GM18951 (cell line): ENCODE measurements around the gene EHD3.

Experiments
- POLR2A ChIP-seq: IDR thresholded peaks from 4 replicates; pipeline ENCODE4 v1.6.1; 2011; ENCODE audit warnings: mild to moderate bottlenecking; ENCODE audit not compliant: insufficient read length, insufficient read depth; ENCODE audit errors: extremely low read depth
- in situ Hi-C: fragments of 300-500 bp; cut with MboI; formaldehyde crosslinking; loops from one replicate; pipeline ENCODE4 v1.12.0; 2022; ENCODE audit warnings: low sequenced_read_pairs, mixed read lengths, inconsistent platforms; ENCODE audit not compliant: unreplicated experiment

EHD3 gene

DNA sequence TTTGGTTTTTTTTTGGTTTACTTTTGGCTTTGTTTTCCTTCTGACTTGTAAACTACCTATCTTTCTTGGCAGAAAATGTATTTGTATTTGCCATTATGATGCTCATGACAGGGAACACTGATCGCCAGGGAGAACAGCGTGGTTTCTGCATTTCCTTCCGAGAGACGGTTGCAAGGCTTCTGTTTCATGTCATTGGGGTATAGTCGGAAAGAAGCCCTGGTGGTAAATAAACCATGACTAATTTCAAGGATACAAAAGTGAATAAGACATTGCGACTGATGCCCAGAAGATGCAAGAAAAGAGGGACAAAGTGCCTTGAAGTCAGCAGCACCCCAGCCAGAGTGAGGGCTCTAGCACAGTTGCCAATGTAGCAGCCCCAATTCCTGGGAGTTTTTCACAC is 12.4 kb upstream of the EHD3 start:
- in situ Hi-C loops = no loop called here
- no peak for TF ChIP-seq POLR2A

DNA sequence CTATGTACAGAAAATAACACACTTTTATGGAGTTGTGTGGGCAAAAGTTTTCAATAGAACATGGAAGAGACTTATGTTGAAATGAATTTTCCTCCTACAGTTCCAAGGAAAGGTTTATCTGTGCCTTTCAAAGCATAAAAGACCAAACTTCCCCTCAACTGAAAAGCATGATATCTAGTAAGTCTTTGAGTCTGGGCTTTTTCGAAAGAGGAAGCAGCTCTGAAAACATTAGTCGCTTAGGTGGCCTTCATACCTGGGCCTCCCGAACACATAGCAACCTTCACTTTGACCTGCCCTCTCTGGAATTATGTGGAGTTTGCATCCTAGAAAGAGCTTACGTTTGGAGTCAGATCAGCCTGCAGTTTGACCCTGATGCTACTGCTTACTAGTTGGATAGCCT is 11.9 kb upstream of the EHD3 start:
- TF ChIP-seq POLR2A = no peak
- in situ Hi-C loops = no loop called here

DNA sequence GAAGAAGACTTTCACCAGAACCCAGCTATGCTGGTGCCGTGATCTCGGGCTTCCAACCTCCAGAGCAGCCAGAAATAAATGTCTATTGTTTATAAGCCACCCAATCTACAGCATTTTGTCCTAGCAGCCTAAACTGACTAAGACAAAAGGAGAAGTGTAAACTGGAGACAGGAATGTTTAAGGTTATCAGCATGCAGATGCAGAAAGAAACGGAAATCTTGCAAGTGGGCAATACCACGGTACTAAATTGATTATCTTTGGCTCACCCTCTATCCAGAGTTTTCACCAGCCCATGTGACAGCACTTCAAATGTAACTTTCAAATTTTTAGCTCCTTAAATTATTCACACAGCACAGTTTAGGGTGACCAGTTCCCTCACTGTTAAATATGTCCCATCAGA is 10.9 kb upstream of the EHD3 start:
- in situ Hi-C loops = no loop called here
- no peak for TF ChIP-seq POLR2A

- no peak for TF ChIP-seq POLR2A
These were observed 10.2 kb upstream of the EHD3 start for GRCh38 chr2:31223749-31224148.

DNA sequence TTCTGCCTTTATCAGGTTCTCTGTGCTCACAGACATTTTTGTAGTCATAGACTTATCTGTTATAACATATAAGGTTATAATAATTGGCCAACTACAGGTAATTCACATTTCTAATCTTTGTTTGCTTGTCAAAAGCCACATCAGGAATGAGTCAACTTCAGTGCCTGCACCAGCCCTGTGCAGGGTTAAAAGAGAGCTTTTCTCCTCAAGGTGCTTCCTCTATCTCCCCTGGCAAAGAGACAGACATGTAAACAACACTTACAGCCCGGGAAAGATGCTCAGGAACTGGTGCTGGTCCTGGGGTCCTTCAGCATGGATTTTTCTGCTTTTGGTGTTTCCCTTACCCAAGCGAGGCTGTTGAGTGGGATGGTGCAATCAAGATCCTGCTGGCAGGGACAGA is 7.7 kb upstream of the EHD3 start:
- in situ Hi-C loops = no loop called here
- TF ChIP-seq POLR2A = no peak

More at GRCh38 chr2:31223749-31224148, 10.2 kb upstream of the EHD3 start:
- in situ Hi-C loops = no loop called here

- in situ Hi-C loops = no loop called here
- no peak for TF ChIP-seq POLR2A
These were observed 6.8 kb upstream of the EHD3 start for GRCh38 chr2:31227110-31227509.

GRCh38 chr2:31227711-31228125 is 6.2 kb upstream of the EHD3 start:
- in situ Hi-C loops = no loop called here

GRCh38 chr2:31228717-31229116 is 5.2 kb upstream of the EHD3 start:
- in situ Hi-C loops = no loop called here
- TF ChIP-seq POLR2A = no peak

More at GRCh38 chr2:31227711-31228125, 6.2 kb upstream of the EHD3 start:
- no peak for TF ChIP-seq POLR2A

DNA sequence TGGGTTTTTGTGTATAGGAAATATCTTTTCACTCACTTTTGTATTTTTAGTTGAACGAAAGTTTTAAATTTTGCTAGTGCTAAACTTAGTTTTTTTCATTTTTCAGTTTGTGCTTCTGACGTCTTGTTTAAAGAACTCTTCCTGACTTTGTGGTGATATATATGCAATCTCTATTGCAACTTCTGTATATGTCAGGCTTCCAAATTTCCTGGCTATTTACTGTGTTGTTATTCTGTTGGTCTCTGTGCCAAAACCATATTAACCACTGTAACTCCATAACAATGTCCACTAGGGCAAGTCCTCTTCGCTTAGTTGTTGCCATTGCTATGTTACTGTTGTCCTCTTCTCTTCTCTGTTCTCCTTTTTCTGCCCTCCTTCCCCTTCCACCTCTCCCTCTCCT is 3.2 kb upstream of the EHD3 start:
- no peak for TF ChIP-seq POLR2A
- in situ Hi-C loops = no loop called here

DNA sequence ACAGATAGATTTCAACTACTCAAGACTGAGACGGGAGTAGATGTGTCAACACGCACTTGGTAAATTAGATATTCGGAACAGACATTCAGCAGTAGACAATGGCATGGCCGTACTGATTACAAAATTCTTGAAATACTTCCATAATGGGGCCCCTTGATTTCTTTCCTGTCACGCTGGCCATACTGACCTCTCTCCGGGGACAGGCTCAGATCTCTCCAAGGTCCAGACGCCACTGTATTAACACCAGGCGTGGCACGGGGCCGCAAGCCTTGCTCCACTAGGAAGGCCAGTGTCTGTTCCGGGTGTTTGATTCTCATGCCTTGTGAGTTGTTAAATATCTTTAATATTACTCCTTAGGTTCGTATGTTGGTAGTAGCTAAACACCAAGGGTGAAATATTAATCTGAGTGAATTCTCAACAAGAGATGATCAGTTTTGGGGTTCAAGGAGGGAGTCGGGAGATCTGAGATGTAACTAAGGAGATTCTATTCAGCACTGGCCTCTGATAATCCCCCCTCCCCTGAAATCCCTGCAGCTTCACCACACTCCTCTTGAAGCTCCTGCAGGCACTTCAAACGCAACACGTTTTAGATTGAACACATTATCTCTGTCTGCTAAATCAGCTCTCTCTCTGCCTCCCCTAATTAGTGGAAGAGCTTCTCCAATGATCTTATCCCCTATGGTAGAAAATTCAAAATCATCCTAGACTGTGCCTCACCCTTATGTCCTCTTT is 2.2 kb upstream of the EHD3 start:
- in situ Hi-C loops = no loop called here
- TF ChIP-seq POLR2A = no peak

DNA sequence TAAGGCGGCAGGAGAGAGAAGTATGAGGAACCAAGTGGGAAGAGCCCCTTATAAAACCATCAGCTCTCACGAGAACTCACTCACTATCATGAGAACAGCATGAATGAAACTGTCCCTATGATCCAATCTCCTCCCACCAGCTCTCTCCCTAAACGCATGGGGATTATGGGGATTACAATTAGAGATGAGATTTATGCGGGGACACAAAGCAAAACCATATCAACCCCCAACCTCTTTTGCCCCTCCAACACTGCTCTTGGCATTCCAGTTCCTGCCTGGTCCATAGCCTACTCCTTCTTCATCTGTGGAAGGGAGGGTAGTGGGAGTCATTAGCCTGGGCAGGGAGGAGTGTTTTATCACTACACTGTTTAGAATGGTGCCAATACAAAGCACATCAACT is 1.4 kb upstream of the EHD3 start:
- TF ChIP-seq POLR2A = no peak
- in situ Hi-C loops = no loop called here

- TF ChIP-seq POLR2A = no peak
- in situ Hi-C loops = no loop called here
These were observed 721 bp upstream of the EHD3 start for GRCh38 chr2:31233231-31233630.

DNA sequence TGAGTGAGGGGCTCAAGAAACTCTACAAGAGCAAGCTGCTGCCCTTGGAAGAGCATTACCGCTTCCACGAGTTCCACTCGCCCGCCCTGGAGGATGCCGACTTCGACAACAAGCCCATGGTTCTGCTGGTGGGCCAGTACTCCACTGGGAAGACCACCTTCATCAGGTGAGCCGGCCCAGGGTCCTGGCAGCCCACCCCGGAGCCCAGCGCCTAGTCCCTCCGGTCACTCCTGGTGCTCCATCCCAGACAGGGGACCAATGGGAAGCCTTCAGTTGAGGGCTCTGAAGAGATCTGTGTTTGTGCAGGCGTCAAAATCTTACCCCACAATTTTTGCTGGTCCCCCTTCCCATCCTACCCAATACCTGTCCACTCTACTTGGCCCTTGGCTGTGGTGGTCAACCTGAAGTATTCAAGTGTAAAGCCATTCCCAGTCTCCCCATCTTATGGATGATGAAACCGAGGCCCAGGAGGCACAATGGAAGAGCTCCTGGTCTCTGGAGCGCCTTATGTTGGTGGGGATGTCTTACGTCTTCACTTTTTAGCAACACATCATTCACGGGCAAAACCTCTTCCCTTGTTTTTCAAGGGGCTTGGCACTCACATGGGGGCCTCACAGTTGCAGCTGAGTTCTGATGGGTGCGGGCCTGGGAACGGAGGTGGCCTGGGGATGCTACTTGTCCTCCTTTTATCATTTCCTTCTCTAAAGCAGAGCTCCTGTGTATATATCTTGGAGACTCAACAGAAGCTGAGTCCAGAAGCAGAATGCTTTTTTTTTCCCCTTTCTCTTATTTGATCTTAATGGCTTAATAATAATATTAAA is 941 bp downstream of the EHD3 start:
- in situ Hi-C loops = no loop called here
- no peak for TF ChIP-seq POLR2A

DNA sequence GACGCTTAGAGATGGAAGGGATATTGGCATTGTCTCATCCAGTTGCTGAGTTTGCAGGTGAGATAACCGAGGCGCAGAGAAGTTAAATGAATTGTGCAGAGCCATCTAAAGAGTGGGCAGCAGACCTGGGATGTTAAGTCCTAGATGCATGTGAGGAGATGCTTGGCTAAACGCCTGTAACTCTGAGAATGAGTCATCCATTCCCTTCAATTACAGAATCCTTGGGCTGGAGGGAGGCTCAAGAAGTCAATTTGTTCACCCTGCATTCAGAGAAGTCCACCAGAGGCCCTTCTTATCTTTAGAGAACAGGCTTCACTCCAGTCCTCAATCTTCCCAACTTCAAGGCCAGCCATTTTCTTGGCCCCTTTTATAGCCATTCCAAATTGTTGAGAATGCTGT is 1.6 kb downstream of the EHD3 start:
- in situ Hi-C loops = no loop called here
- no peak for TF ChIP-seq POLR2A
